NCI-H1092 (cell line): ENCODE results near the gene COQ8A.
A peak's percentile ranks its signal among the peaks of the same experiment; 100 is the strongest.

Source experiments
- DNase-seq: peaks from one replicate; lab custom pipeline; 2025; lab: John Stamatoyannopoulos, UW

Gene COQ8A

DNA sequence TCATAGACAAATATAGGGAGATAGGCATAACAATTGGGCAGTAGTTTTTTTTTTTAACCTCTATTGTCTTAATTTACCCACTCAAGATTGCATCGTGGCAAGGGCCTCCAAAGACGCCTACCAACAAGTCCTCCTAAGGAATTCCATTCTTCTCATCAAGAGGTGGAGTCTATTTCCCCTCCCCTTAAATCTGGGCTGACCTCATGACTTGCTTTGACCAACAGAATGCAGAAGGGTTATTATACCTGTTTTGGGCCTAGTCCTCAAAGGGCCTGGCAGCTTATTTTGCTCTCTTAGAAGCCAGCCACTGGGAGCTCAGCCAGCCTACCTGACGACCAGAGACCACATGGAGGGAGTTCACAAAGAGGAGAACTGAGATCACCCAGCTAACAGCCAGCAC lies 92.3 kb downstream of the COQ8A start:
- no peak for DNase-seq

GRCh38 chr1:227033880-227034279 lies 93.8 kb downstream of the COQ8A start:
- DNase-seq = no peak

GRCh38 chr1:227035316-227035715 lies 95.2 kb downstream of the COQ8A start:
- DNase-seq = peak; percentile 11

DNA sequence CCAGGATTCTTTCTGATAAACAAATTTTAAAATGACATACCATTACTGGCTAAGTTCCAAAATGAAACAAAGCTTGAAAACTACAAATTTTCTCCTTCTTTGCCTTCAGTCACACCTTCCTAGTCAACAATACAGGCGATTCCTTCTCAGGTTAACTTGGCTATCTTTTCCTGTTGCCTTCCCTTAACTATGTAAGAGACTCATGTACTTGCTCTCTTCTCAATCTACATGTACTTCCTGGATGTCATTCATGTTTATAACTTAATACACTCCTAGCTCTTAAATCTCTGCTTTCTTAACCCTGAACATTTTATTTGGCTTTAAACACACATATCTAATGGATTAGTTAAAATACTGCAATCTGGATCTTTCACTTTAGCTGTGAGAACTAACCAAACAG lies 97.0 kb downstream of the COQ8A start:
- DNase-seq = no peak
